SK-N-MC (cell line): ENCODE measurements around the gene ARHGEF28.

Experiments used
- DNase-seq: peaks from one replicate; pipeline ENCODE4 v3.0.0-alpha.2; 2011; ENCODE audit warnings: low read depth, low spot score
- H3K27ac ChIP-seq: fragments of 200-600 bp; sonication (generic); 2 replicates; pipeline ENCODE4 v1.5.1; 2016; ENCODE audit warnings: mixed run types
- H3K36me3 ChIP-seq: fragments of 200-600 bp; sonication (generic); 2 replicates; pipeline ENCODE4 v1.6.1; 2017; ENCODE audit warnings: antibody characterized with exemption, low read length, mixed read lengths; ENCODE audit not compliant: insufficient read depth
- H3K4me3 ChIP-seq: fragments of 200-600 bp; sonication (generic); 2 replicates; pipeline ENCODE4 v1.5.1; 2016
- H3K9ac ChIP-seq: fragments of 200-600 bp; sonication (generic); 2 replicates; pipeline ENCODE4 v1.8.0; 2017; ENCODE audit warnings: mixed run types, mixed read lengths; ENCODE audit not compliant: insufficient read length
- H3K9me3 ChIP-seq: fragments of 200-600 bp; sonication (generic); 2 replicates; pipeline ENCODE4 v1.6.1; 2017; ENCODE audit warnings: low read depth, mild to moderate bottlenecking, antibody characterized with exemption, low read length, moderate library complexity, mixed read lengths
- EZH2 ChIP-seq: fragments of 200-600 bp; sonication (generic); IDR thresholded peaks from one replicate; pipeline ENCODE4 v1.6.1; 2017; ENCODE audit warnings: antibody characterized with exemption
- FOXP2 ChIP-seq: optimal IDR thresholded peaks from 2 replicates; pipeline ENCODE3; 2011; ENCODE audit warnings: mild to moderate bottlenecking, moderate library complexity; ENCODE audit not compliant: insufficient read depth; ENCODE audit errors: extremely low read length, control extremely low read depth
- POLR2AphosphoS5 ChIP-seq: IDR thresholded peaks from 2 replicates; pipeline ENCODE4 v1.6.1; 2012; ENCODE audit warnings: mild to moderate bottlenecking, low read depth, low read length, borderline replicate concordance

ARHGEF28 gene

GRCh38 chr5:73726606-73727231 is 100.7 kb downstream of the ARHGEF28 start:
- H3K36me3 ChIP-seq = no peaks in the 10 kb centered on the region

GRCh38 chr5:73727470-73727869 is 101.5 kb downstream of the ARHGEF28 start:
- no peak for DNase-seq
- Histone ChIP-seq H3K9ac (no peak overlapping the region), H3K4me3 (no peak overlapping the region), H3K9me3 (no peaks in the 10 kb centered on the region), H3K27ac (no peak overlapping the region), H3K36me3 (no peaks in the 10 kb centered on the region)
- TF ChIP-seq EZH2 (no peak), FOXP2 (no peak), POLR2AphosphoS5 (no peak)

More at GRCh38 chr5:73726606-73727231, 100.7 kb downstream of the ARHGEF28 start:
- DNase-seq = no peak
- H3K27ac ChIP-seq = no peak overlapping the region
- no peak overlapping the region for H3K4me3 ChIP-seq
- H3K9me3 ChIP-seq = no peaks in the 10 kb centered on the region
- no peak for TF ChIP-seq FOXP2
- no peak for TF ChIP-seq POLR2AphosphoS5
- no peak for TF ChIP-seq EZH2
- no peak overlapping the region for H3K9ac ChIP-seq

GRCh38 chr5:73728493-73729273 is 102.7 kb downstream of the ARHGEF28 start:
- TF ChIP-seq FOXP2 (no peak), EZH2 (no peak), POLR2AphosphoS5 (no peak)
- DNase-seq = no peak
- no peak overlapping the region for H3K27ac ChIP-seq

GRCh38 chr5:73729329-73729728 is 103.3 kb downstream of the ARHGEF28 start:
- Histone ChIP-seq H3K27ac (no peak overlapping the region), H3K9me3 (no peaks in the 10 kb centered on the region), H3K9ac (no peak overlapping the region), H3K4me3 (no peak overlapping the region), H3K36me3 (no peaks in the 10 kb centered on the region)
- TF ChIP-seq POLR2AphosphoS5 (no peak), FOXP2 (no peak), EZH2 (no peak)
- DNase-seq = no peak

More at GRCh38 chr5:73728493-73729273, 102.7 kb downstream of the ARHGEF28 start:
- Histone ChIP-seq H3K36me3 (no peaks in the 10 kb centered on the region), H3K9me3 (no peaks in the 10 kb centered on the region), H3K9ac (no peak overlapping the region), H3K4me3 (no peak overlapping the region)

GRCh38 chr5:73732045-73732444 is 106.0 kb downstream of the ARHGEF28 start:
- Histone ChIP-seq H3K9ac (no peak overlapping the region), H3K36me3 (no peaks in the 10 kb centered on the region)
- no peak for TF ChIP-seq POLR2AphosphoS5
- no peak for TF ChIP-seq EZH2
- no peak for TF ChIP-seq FOXP2

GRCh38 chr5:73733219-73733618 is 107.2 kb downstream of the ARHGEF28 start:
- Histone ChIP-seq H3K27ac (no peak overlapping the region), H3K9me3 (no peaks in the 10 kb centered on the region), H3K9ac (no peak overlapping the region), H3K4me3 (no peak overlapping the region), H3K36me3 (no peaks in the 10 kb centered on the region)
- TF ChIP-seq POLR2AphosphoS5 = no peak
- TF ChIP-seq FOXP2 = no peak
- no peak for TF ChIP-seq EZH2
- no peak for DNase-seq

More at GRCh38 chr5:73732045-73732444, 106.0 kb downstream of the ARHGEF28 start:
- Histone ChIP-seq H3K9me3 (no peaks in the 10 kb centered on the region), H3K4me3 (no peak overlapping the region), H3K27ac (no peak overlapping the region)
- DNase-seq = no peak

- H3K27ac ChIP-seq = no peak overlapping the region
- no peak overlapping the region for H3K4me3 ChIP-seq
- DNase-seq = no peak
- H3K9ac ChIP-seq = no peak overlapping the region
- TF ChIP-seq FOXP2 (no peak), POLR2AphosphoS5 (no peak), EZH2 (no peak)
- no peaks in the 10 kb centered on the region for H3K9me3 ChIP-seq
- no peaks in the 10 kb centered on the region for H3K36me3 ChIP-seq
Observed at GRCh38 chr5:73735032-73735734, 109.2 kb downstream of the ARHGEF28 start.

GRCh38 chr5:73739650-73740049 is 113.7 kb downstream of the ARHGEF28 start:
- Histone ChIP-seq H3K27ac (no peak overlapping the region), H3K9ac (no peak overlapping the region), H3K4me3 (no peak overlapping the region), H3K36me3 (no peaks in the 10 kb centered on the region), H3K9me3 (no peaks in the 10 kb centered on the region)
- DNase-seq = no peak
- TF ChIP-seq FOXP2 = no peak
- TF ChIP-seq EZH2 = no peak
- no peak for TF ChIP-seq POLR2AphosphoS5
